ENCODE data around the gene ZNF445. TPM values are rescaled to one million over a fixed set of nuclear protein-coding genes. Genes with fewer than 3 reads are reported as not detected.

Gene ZNF445
- total RNA-seq, 2 experiments from 2014 or later, result 25.6 to 26.7 TPM

DNA sequence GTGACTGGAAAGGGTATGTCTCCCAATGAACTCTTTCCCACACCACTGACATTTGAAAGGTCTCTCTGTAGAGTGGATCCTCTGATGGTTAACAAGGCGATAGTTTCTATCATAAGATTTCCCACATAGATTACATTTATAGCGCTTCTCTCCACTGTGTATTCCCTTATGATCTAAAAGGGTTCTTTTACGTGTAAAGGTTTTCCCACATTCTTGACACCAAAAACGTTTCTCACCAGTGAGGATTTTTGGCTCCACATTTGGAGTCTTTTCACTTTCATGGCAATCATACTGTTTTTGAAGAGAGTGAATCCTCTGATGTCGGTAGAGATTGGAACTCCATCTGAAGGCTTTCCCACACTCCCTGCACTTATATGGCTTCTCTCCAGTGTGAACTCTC, 30.5 kb downstream of the ZNF445 start:
- ChIA-PET POLR2A (no interaction called here), CTCF (no interaction called here)
- ATAC-seq (no peak), DNase-seq (no peak)
- H3K4me1 Mint-ChIP-seq (ENCODE audit: low read depth), result peaks cover 11% of the 10 kb centered on the region
- no peak overlapping the region for H3K27ac Mint-ChIP-seq
- H3K9me3 Mint-ChIP-seq (ENCODE audit: insufficient read depth), result peaks cover 22% of the 10 kb centered on the region
- H3K4me3 Mint-ChIP-seq, result no peak overlapping the region
- H3K36me3 Mint-ChIP-seq (ENCODE audit: low read depth), result peaks cover 84% of the 10 kb centered on the region
- H3K27me3 Mint-ChIP-seq (ENCODE audit: low read depth), result no peaks in the 10 kb centered on the region

- DNase-seq (no peak), ATAC-seq (no peak)
- H3K27me3 Mint-ChIP-seq (ENCODE audit: low read depth), result no peaks in the 10 kb centered on the region
- peaks cover 22% of the 10 kb centered on the region for H3K4me1 Mint-ChIP-seq (ENCODE audit: low read depth)
- H3K27ac Mint-ChIP-seq, result no peak overlapping the region
- H3K9me3 Mint-ChIP-seq (ENCODE audit: insufficient read depth), result peaks cover 22% of the 10 kb centered on the region
- H3K36me3 Mint-ChIP-seq (ENCODE audit: low read depth), result peaks cover 81% of the 10 kb centered on the region
- POLR2A ChIA-PET, result no interaction called here
- CTCF ChIA-PET, result no interaction called here
- no peak overlapping the region for H3K4me3 Mint-ChIP-seq
Observed at GRCh38 chr3:44445786-44446185, 31.7 kb downstream of the ZNF445 start.

GRCh38 chr3:44444896-44445691, 32.4 kb downstream of the ZNF445 start:
- POLR2A ChIA-PET, result no interaction called here
- no peak overlapping the region for H3K27ac Mint-ChIP-seq
- H3K4me3 Mint-ChIP-seq, result no peak overlapping the region
- peaks cover 22% of the 10 kb centered on the region for H3K9me3 Mint-ChIP-seq (ENCODE audit: insufficient read depth)
- H3K4me1 Mint-ChIP-seq (ENCODE audit: low read depth), result peaks cover 29% of the 10 kb centered on the region
- ATAC-seq (no peak), DNase-seq (no peak)
- no peaks in the 10 kb centered on the region for H3K27me3 Mint-ChIP-seq (ENCODE audit: low read depth)
- peaks cover 79% of the 10 kb centered on the region for H3K36me3 Mint-ChIP-seq (ENCODE audit: low read depth)
- CTCF ChIA-PET, result no interaction called here

GRCh38 chr3:44444437-44444836, 33.0 kb downstream of the ZNF445 start:
- Mint-ChIP-seq H3K27ac (peak overlapping the region; percentile 7), H3K4me1 (ENCODE audit: low read depth) (peaks cover 36% of the 10 kb centered on the region), H3K4me3 (no peak overlapping the region)

DNA sequence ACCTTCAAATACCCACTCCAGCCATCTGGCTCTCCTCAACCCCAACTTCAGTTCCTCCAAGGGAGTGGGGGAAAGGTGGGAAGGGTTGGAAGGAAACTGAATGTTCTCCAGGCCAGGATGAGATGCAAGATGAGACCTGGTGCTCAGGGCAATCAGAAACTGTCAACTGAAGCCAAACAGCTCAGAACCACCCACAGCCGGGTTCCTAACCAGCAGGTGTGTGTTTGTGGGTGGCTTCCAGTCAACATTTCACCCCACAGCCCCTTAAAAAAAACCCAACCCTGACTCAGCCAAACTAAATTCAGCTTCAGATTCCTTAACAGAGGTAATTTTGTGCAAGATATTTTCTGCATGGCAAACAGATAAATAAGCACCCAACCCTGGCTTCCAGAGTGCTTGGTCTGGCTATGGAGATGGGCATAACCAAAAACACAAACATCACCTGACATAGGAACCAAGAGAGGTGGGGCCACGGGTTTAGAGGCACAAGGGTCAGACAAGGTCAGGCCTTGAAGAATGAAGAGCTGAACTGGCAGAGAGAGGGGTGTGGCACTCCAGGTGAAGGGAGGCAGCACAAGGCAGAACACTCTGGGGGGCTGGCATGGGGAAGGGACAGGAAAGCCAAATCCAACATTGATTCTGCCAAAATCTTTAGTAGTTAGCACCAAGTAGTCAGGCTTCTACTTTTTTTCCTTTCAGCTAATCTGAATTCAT, 34.7 kb downstream of the ZNF445 start:
- Mint-ChIP-seq H3K4me1 (ENCODE audit: low read depth) (peaks cover 44% of the 10 kb centered on the region), H3K27me3 (ENCODE audit: low read depth) (no peaks in the 10 kb centered on the region), H3K9me3 (ENCODE audit: insufficient read depth) (peaks cover 9% of the 10 kb centered on the region), H3K27ac (peak overlapping the region; percentile 23), H3K36me3 (ENCODE audit: low read depth) (peaks cover 67% of the 10 kb centered on the region), H3K4me3 (no peak overlapping the region)
- ChIA-PET CTCF (no interaction called here), POLR2A (interaction anchor here (0.6 kb wide), 1 partner anchor 867 kb away, joined by 4 read pairs; no protein-coding TSS in a partner anchor)
- ATAC-seq, result no peak
- peak; percentile 25 for DNase-seq

More at GRCh38 chr3:44444437-44444836, 33.0 kb downstream of the ZNF445 start:
- peaks cover 76% of the 10 kb centered on the region for H3K36me3 Mint-ChIP-seq (ENCODE audit: low read depth)
- peaks cover 22% of the 10 kb centered on the region for H3K9me3 Mint-ChIP-seq (ENCODE audit: insufficient read depth)
- ATAC-seq, result no peak
- POLR2A ChIA-PET, result no interaction called here
- CTCF ChIA-PET, result no interaction called here
- no peak for DNase-seq
- H3K27me3 Mint-ChIP-seq (ENCODE audit: low read depth), result no peaks in the 10 kb centered on the region

- peaks cover 54% of the 10 kb centered on the region for H3K36me3 Mint-ChIP-seq (ENCODE audit: low read depth)
- CTCF ChIA-PET, result interaction anchor here (0.6 to 1.0 kb wide), 5 partner anchors 13 to 114 kb away, joined by 3 to 4 read pairs (median 3); no protein-coding TSS in a partner anchor
Observed at GRCh38 chr3:44439499-44440295, 37.8 kb downstream of the ZNF445 start.

DNA sequence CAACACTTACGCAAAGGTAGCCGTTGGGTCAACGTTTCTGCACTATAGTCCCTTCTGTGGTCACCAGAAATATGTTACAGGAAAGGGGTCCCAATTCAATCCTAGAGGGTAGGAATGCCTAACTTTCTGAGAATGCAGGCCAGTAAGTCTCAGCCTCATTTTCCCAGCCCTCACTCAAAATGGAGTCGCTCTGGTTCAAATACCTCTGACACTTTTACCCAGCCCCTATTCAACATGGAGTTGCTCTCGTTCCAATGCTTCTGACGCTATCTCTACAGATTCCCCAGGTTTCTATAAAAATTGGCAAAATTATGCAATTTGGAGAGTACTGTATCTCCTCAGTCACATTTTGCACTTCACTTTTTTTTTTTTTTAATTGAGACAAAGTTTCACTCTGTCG, 39.7 kb downstream of the ZNF445 start:
- peaks cover 45% of the 10 kb centered on the region for H3K36me3 Mint-ChIP-seq (ENCODE audit: low read depth)
- no peaks in the 10 kb centered on the region for H3K27me3 Mint-ChIP-seq (ENCODE audit: low read depth)
- POLR2A ChIA-PET, result no interaction called here
- ATAC-seq (no peak), DNase-seq (no peak)
- CTCF ChIA-PET, result no interaction called here
- no peak overlapping the region for H3K4me3 Mint-ChIP-seq
- H3K9me3 Mint-ChIP-seq (ENCODE audit: insufficient read depth), result no peaks in the 10 kb centered on the region
- no peak overlapping the region for H3K27ac Mint-ChIP-seq
- peaks cover 41% of the 10 kb centered on the region for H3K4me1 Mint-ChIP-seq (ENCODE audit: low read depth)

More at GRCh38 chr3:44439499-44440295, 37.8 kb downstream of the ZNF445 start:
- Mint-ChIP-seq H3K27ac (peak overlapping the region; percentile 96), H3K27me3 (ENCODE audit: low read depth) (no peaks in the 10 kb centered on the region), H3K4me3 (peak overlapping the region; percentile 65), H3K4me1 (ENCODE audit: low read depth) (peaks cover 44% of the 10 kb centered on the region), H3K9me3 (ENCODE audit: insufficient read depth) (no peaks in the 10 kb centered on the region)
- POLR2A ChIA-PET, result interaction anchor here (0.7 to 1.8 kb wide), 8 partner anchors 8 to 322 kb away, joined by 3 to 11 read pairs (median 4); partner anchors contain the start of genes KIAA1143, KIF15, TCAIM and ZNF445
- ATAC-seq (peak; percentile 91), DNase-seq (peak; percentile 88)

GRCh38 chr3:44436181-44436580, 41.3 kb downstream of the ZNF445 start:
- no peak for DNase-seq
- CTCF ChIA-PET, result no interaction called here
- H3K4me1 Mint-ChIP-seq (ENCODE audit: low read depth), result peaks cover 25% of the 10 kb centered on the region
- no peak for ATAC-seq
- peaks cover 31% of the 10 kb centered on the region for H3K36me3 Mint-ChIP-seq (ENCODE audit: low read depth)
- POLR2A ChIA-PET, result interaction anchor here (0.6 kb wide), 1 partner anchor 98 kb away, joined by 3 read pairs; no protein-coding TSS in a partner anchor
- no peaks in the 10 kb centered on the region for H3K27me3 Mint-ChIP-seq (ENCODE audit: low read depth)
- H3K4me3 Mint-ChIP-seq, result no peak overlapping the region
- no peak overlapping the region for H3K27ac Mint-ChIP-seq
- H3K9me3 Mint-ChIP-seq (ENCODE audit: insufficient read depth), result no peaks in the 10 kb centered on the region

GRCh38 chr3:44434834-44435510, 42.5 kb downstream of the ZNF445 start:
- Mint-ChIP-seq H3K4me3 (no peak overlapping the region), H3K9me3 (ENCODE audit: insufficient read depth) (no peaks in the 10 kb centered on the region), H3K36me3 (ENCODE audit: low read depth) (peaks cover 25% of the 10 kb centered on the region), H3K27ac (no peak overlapping the region), H3K27me3 (ENCODE audit: low read depth) (no peaks in the 10 kb centered on the region), H3K4me1 (ENCODE audit: low read depth) (peaks cover 13% of the 10 kb centered on the region)
- DNase-seq (no peak), ATAC-seq (no peak)
- ChIA-PET CTCF (no interaction called here), POLR2A (no interaction called here)

DNA sequence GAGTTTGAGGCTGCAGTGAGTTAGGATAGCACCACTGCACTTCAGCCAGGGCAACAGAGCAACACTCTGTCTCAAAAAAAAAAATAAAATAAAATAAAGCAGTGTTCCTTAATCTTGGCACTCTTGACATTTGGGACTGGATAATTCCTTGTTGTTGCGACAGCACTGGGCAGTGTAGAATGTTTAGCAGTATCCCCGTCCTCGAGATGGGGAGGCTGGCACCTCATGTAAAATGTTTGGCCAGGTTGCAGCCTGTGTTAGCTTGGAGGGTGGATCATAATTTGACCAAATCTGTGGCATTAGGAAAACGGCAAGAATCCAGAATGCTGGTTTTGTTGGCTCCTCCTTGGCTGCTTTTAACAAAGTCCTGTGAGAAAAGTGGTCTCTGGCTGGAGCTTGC, 47.0 kb downstream of the ZNF445 start:
- CTCF ChIA-PET, result no interaction called here

GRCh38 chr3:44429459-44429858, 48.0 kb downstream of the ZNF445 start:
- no peak for DNase-seq
- Mint-ChIP-seq H3K27ac (no peak overlapping the region), H3K9me3 (ENCODE audit: insufficient read depth) (no peaks in the 10 kb centered on the region), H3K36me3 (ENCODE audit: low read depth) (no peaks in the 10 kb centered on the region), H3K4me1 (ENCODE audit: low read depth) (no peaks in the 10 kb centered on the region), H3K27me3 (ENCODE audit: low read depth) (peaks cover 2% of the 10 kb centered on the region), H3K4me3 (no peak overlapping the region)
- ATAC-seq, result no peak
- CTCF ChIA-PET, result no interaction called here
- POLR2A ChIA-PET, result no interaction called here

More for the DNA sequence above, 47.0 kb downstream of the ZNF445 start:
- no peak for ATAC-seq
- H3K4me3 Mint-ChIP-seq, result no peak overlapping the region
- H3K27ac Mint-ChIP-seq, result no peak overlapping the region
- no peaks in the 10 kb centered on the region for H3K4me1 Mint-ChIP-seq (ENCODE audit: low read depth)
- H3K27me3 Mint-ChIP-seq (ENCODE audit: low read depth), result peaks cover 2% of the 10 kb centered on the region
- H3K9me3 Mint-ChIP-seq (ENCODE audit: insufficient read depth), result no peaks in the 10 kb centered on the region
- POLR2A ChIA-PET, result interaction anchor here (0.8 to 1.2 kb wide), 2 partner anchors 9 to 22 kb away, joined by 3 to 7 read pairs; no protein-coding TSS in a partner anchor
- DNase-seq, result no peak
- H3K36me3 Mint-ChIP-seq (ENCODE audit: low read depth), result no peaks in the 10 kb centered on the region

Data from activated CD8-positive, alpha-beta T cell treated with anti-CD3 and anti-CD28 coated beads, Interleukin-2, amount 10 ng/mL, durations not matched to agents 7 days and 5 days (primary cell).